H9 (cell line): ENCODE results near the gene LMF2. TPM values are rescaled to one million over a fixed set of nuclear protein-coding genes. Genes with fewer than 3 reads are reported as not detected.

ENCODE experiments used
- DNase-seq: peaks from one replicate; pipeline ENCODE4 v3.0.0-alpha.2; 2017
- H2AFZ ChIP-seq: one replicate; pipeline ENCODE4 v1.6.1; 2013; ENCODE audit warnings: mild to moderate bottlenecking, low read length, control low read depth, moderate library complexity
- H2AK5ac ChIP-seq: 2 replicates; pipeline ENCODE4 v1.6.1; 2013; ENCODE audit warnings: low read length, control low read depth, mixed read lengths; ENCODE audit not compliant: insufficient read length
- H2BK120ac ChIP-seq: one replicate; pipeline ENCODE4 v1.6.1; 2013; ENCODE audit warnings: low read depth, mild to moderate bottlenecking, low read length, control low read depth, inconsistent platforms; ENCODE audit not compliant: poor library complexity, severe bottlenecking
- H2BK12ac ChIP-seq: 2 replicates; pipeline ENCODE4 v1.6.1; 2013; ENCODE audit warnings: low read length, control low read depth, mixed read lengths, low read depth; ENCODE audit not compliant: insufficient read length
- H2BK15ac ChIP-seq: 2 replicates; pipeline ENCODE4 v1.6.1; 2013; ENCODE audit warnings: low read depth, low read length, control low read depth
- H2BK20ac ChIP-seq: one replicate; pipeline ENCODE4 v1.6.1; 2013; ENCODE audit warnings: low read depth, mild to moderate bottlenecking, low read length, control low read depth, inconsistent platforms; ENCODE audit not compliant: poor library complexity, severe bottlenecking
- H2BK5ac ChIP-seq: 2 replicates; pipeline ENCODE4 v1.6.1; 2013; ENCODE audit warnings: low read length, control low read depth, mixed read lengths; ENCODE audit not compliant: insufficient read length
- H3K14ac ChIP-seq: 2 replicates; pipeline ENCODE4 v1.6.1; 2013; ENCODE audit warnings: low read length, control low read depth; ENCODE audit not compliant: insufficient read depth
- H3K18ac ChIP-seq: 2 replicates; pipeline ENCODE4 v1.6.1; 2013; ENCODE audit warnings: low read depth, mild to moderate bottlenecking, mixed read lengths, low read length, control low read depth; ENCODE audit not compliant: insufficient read length
- H3K23ac ChIP-seq: 2 replicates; pipeline ENCODE4 v1.6.1; 2013; ENCODE audit warnings: low read length, control low read depth, mixed read lengths, low read depth; ENCODE audit not compliant: insufficient read length
- H3K23me2 ChIP-seq: 2 replicates; pipeline ENCODE4 v1.6.1; 2013; ENCODE audit warnings: low read depth, mild to moderate bottlenecking, mixed read lengths, low read length, control low read depth; ENCODE audit not compliant: insufficient read length, poor library complexity, severe bottlenecking
- H3K27ac ChIP-seq: 2 replicates; pipeline ENCODE4 v1.5.1; 2013; ENCODE audit warnings: low read length, control low read depth, mixed read lengths, low read depth; ENCODE audit not compliant: insufficient read length
- H3K27me3 ChIP-seq: 2 replicates; pipeline ENCODE4 v1.6.1; 2013; ENCODE audit warnings: low read length, control low read depth, inconsistent platforms; ENCODE audit not compliant: insufficient read depth
- H3K4ac ChIP-seq: 2 replicates; pipeline ENCODE4 v1.6.1; 2013; ENCODE audit warnings: low read depth, mild to moderate bottlenecking, control low read depth, inconsistent platforms, low read length, moderate library complexity
- H3K4me1 ChIP-seq: 2 replicates; pipeline ENCODE4 v1.6.1; 2013; ENCODE audit warnings: low read length, control low read depth, inconsistent platforms; ENCODE audit not compliant: insufficient read depth
- H3K4me2 ChIP-seq: 2 replicates; pipeline ENCODE4 v1.6.1; 2013; ENCODE audit warnings: low read length, control low read depth, mixed read lengths; ENCODE audit not compliant: insufficient read length, insufficient read depth
- H3K56ac ChIP-seq: 2 replicates; pipeline ENCODE4 v1.6.1; 2013; ENCODE audit warnings: low read depth, mild to moderate bottlenecking, mixed read lengths, low read length, control low read depth; ENCODE audit not compliant: insufficient read length
- H3K79me1 ChIP-seq: 2 replicates; pipeline ENCODE4 v1.6.1; 2013; ENCODE audit warnings: low read depth, mild to moderate bottlenecking, moderate library complexity, low read length, control low read depth, inconsistent platforms; ENCODE audit not compliant: insufficient read depth, poor library complexity, severe bottlenecking
- H3K79me2 ChIP-seq: 2 replicates; pipeline ENCODE4 v1.6.1; 2013; ENCODE audit warnings: low read length, control low read depth, inconsistent platforms; ENCODE audit not compliant: insufficient read depth
- H3K9ac ChIP-seq: 2 replicates; pipeline ENCODE4 v1.6.1; 2013; ENCODE audit warnings: low read length, control low read depth, mixed read lengths; ENCODE audit not compliant: insufficient read length; ENCODE audit errors: extremely low read depth
- H3K9me3 ChIP-seq: one replicate; pipeline ENCODE4 v1.6.1; 2013; ENCODE audit warnings: low read depth, low read length, inconsistent platforms; ENCODE audit not compliant: control insufficient read depth
- H3T11ph ChIP-seq: one replicate; pipeline ENCODE4 v1.6.1; 2013; ENCODE audit warnings: mild to moderate bottlenecking, low read length, control low read depth, inconsistent platforms
- H4K20me1 ChIP-seq: one replicate; pipeline ENCODE4 v1.6.1; 2013; ENCODE audit not compliant: control insufficient read depth, insufficient read length, insufficient read depth
- H4K5ac ChIP-seq: 2 replicates; pipeline ENCODE4 v1.6.1; 2013; ENCODE audit warnings: low read depth, mild to moderate bottlenecking, mixed read lengths, low read length, control low read depth; ENCODE audit not compliant: insufficient read length
- H4K8ac ChIP-seq: replicated peaks from 2 replicates; pipeline ENCODE4 v1.6.1; 2013; ENCODE audit warnings: low read length, control low read depth, mixed read lengths, low read depth; ENCODE audit not compliant: insufficient read length
- H4K91ac ChIP-seq: 2 replicates; pipeline ENCODE4 v1.6.1; 2013; ENCODE audit warnings: low read depth, mild to moderate bottlenecking, moderate library complexity, mixed read lengths, low read length, control low read depth; ENCODE audit not compliant: insufficient read length
- H3K27ac Mint-ChIP-seq, 3 experiments: 2 replicates in 2 of 3; 3 replicates in 1 of 3; pipeline ENCODE4 v1.8.0; 2020 to 2021; ENCODE audit warnings: mixed read lengths in 3 of 3, mild to moderate bottlenecking in 1 of 3, moderate library complexity in 1 of 3
- H3K27me3 Mint-ChIP-seq: 2 replicates; pipeline ENCODE4 v1.8.0; 2021; ENCODE audit warnings: low read depth, mild to moderate bottlenecking, moderate library complexity, mixed read lengths
- H3K36me3 Mint-ChIP-seq, 3 experiments: 2 replicates in 2 of 3; 3 replicates in 1 of 3; pipeline ENCODE4 v1.8.0; 2020 to 2021; ENCODE audit warnings: low read depth in 3 of 3, mixed read lengths in 3 of 3; ENCODE audit not compliant: insufficient read depth in 1 of 3
- H3K4me1 Mint-ChIP-seq, 2 experiments: 2 replicates each; pipeline ENCODE4 v1.8.0; 2020; ENCODE audit warnings: mixed read lengths in 2 of 2
- H3K4me3 Mint-ChIP-seq, 2 experiments: 2 replicates in 1 of 2; 3 replicates in 1 of 2; pipeline ENCODE4 v1.8.0; 2020 to 2021; ENCODE audit warnings: mild to moderate bottlenecking in 2 of 2, mixed read lengths in 2 of 2, moderate library complexity in 1 of 2
- H3K9me3 Mint-ChIP-seq, 2 experiments: 2 replicates in 1 of 2; 3 replicates in 1 of 2; pipeline ENCODE4 v1.8.0; 2020; ENCODE audit warnings: mild to moderate bottlenecking in 2 of 2, mixed read lengths in 2 of 2, moderate library complexity in 1 of 2
- CTCF ChIP-seq: fragments of 200-600 bp; sonication (generic); conservative IDR thresholded peaks from 3 replicates; pipeline ENCODE4 v1.8.0; 2021; ENCODE audit warnings: antibody characterized with exemption, mild to moderate bottlenecking
- WGBS: extraction: QIAGEN DNeasy Blood & Tissue Kit; methylation state at CpG from one replicate; pipeline ENCODE4 v1.1.7; 2013; ENCODE audit warnings: missing lambda C conversion rate, low lambda C conversion rate, mixed read lengths; ENCODE audit not compliant: insufficient read length; ENCODE audit errors: extremely low coverage; 5-methylcytosine and 5-hydroxymethylcytosine counted together
- total RNA-seq: library from RNA; stranded (reverse); gene quantifications from 2 replicates; pipeline ENCODE4 v1.2.1, GENCODE V29; 2021

The LMF2 gene
- total RNA-seq, 1 experiment from 2014 or later = 43.6 TPM

GRCh38 chr22:50544078-50544745, 36.7 kb upstream of the LMF2 start:
- peaks cover 2% of the 10 kb centered on the region for H3K23me2 ChIP-seq
- no peak overlapping the region for H2AFZ ChIP-seq
- H2BK12ac ChIP-seq = no peak overlapping the region
- H3K4me2 ChIP-seq = no peak overlapping the region
- H4K20me1 ChIP-seq = no peaks in the 10 kb centered on the region
- H3K23ac ChIP-seq = no peak overlapping the region
- H3T11ph ChIP-seq = no peak overlapping the region
- no peak overlapping the region for H3K14ac ChIP-seq
- no peaks in the 10 kb centered on the region for H3K4me1 ChIP-seq
- no peaks in the 10 kb centered on the region for H3K79me1 ChIP-seq
- no peak overlapping the region for H2BK20ac ChIP-seq
- H4K5ac ChIP-seq = no peak overlapping the region
- no peak overlapping the region for H3K18ac ChIP-seq
- H3K4me3 Mint-ChIP-seq = peak overlapping the region; percentile 27 to 46; a peak in 3 of 5 replicates
- peak; percentile 89 for DNase-seq
- no peak overlapping the region for H4K91ac ChIP-seq
- no peak overlapping the region for H2BK15ac ChIP-seq
- TF ChIP-seq CTCF = peak; percentile 78
- no CpG with 5 or more reads among the region's 52 CpGs for WGBS
- H3K27ac Mint-ChIP-seq = no peak overlapping the region
- no peak overlapping the region for H4K8ac ChIP-seq
- H3K27ac ChIP-seq = no peak overlapping the region
- no peaks in the 10 kb centered on the region for H3K9me3 ChIP-seq
- H2AK5ac ChIP-seq = no peak overlapping the region
- no peaks in the 10 kb centered on the region for H3K4me1 Mint-ChIP-seq
- no peaks in the 10 kb centered on the region; the same call in 1 of the 2 replicates for H3K27me3 ChIP-seq
- no peaks in the 10 kb centered on the region; a peak in 1 of 5 replicates for H3K9me3 Mint-ChIP-seq
- H3K36me3 Mint-ChIP-seq = no peaks in the 10 kb centered on the region
- H2BK120ac ChIP-seq = no peak overlapping the region
- no peak overlapping the region for H2BK5ac ChIP-seq
- H3K56ac ChIP-seq = no peak overlapping the region
- H3K4ac ChIP-seq = no peak overlapping the region
- no peak overlapping the region for H3K9ac ChIP-seq
- H3K79me2 ChIP-seq = no peaks in the 10 kb centered on the region
- peaks cover 49% of the 10 kb centered on the region for H3K27me3 Mint-ChIP-seq
